ENCODE data around the gene TCEAL2. TPM values are rescaled to one million over a fixed set of nuclear protein-coding genes. Genes with fewer than 3 reads are reported as not detected.
A peak's percentile ranks its signal among the peaks of the same experiment; 100 is the strongest.
"Not testable (repeated sequence)": the region's sequence is repeated elsewhere in the genome, so short reads cannot be mapped to it uniquely, and the experiment has no call there.

TCEAL2 gene
- total and polyA plus RNA-seq, 4 donors: 20.5 to 124 (median 25.5) TPM

GRCh38 chrX:102138064-102138463 lies 12.6 kb downstream of the TCEAL2 start:
- ATAC-seq (ENCODE audit: low FRiP score) (no peak), DNase-seq (no peak)
- Histone ChIP-seq H3K4me1 (ENCODE audit: control insufficient read depth in 1 of 2, insufficient read depth in 2 of 2, low read length in 2 of 2) (no peaks in the 10 kb centered on the region), H3K4me3 (ENCODE audit: low read length in 2 of 2) (no peak overlapping the region), H3K27ac (ENCODE audit: low read depth in 1 of 2, low read length in 2 of 2) (no peak overlapping the region), H3K36me3 (ENCODE audit: control insufficient read depth in 1 of 2, insufficient read depth in 2 of 2, low read length in 1 of 2) (no peaks in the 10 kb centered on the region), H3K9me3 (ENCODE audit: control insufficient read depth, low read length) (no peaks in the 10 kb centered on the region), H3K27me3 (ENCODE audit: control insufficient read depth in 1 of 2, insufficient read depth in 2 of 2, low read length in 1 of 2) (no peaks in the 10 kb centered on the region)
- intact Hi-C loops (cut with DNase I): no loop called here
- WGBS, 2 donors: 26 to 44% methylated on average over 4 of the region's 4 CpGs

DNA sequence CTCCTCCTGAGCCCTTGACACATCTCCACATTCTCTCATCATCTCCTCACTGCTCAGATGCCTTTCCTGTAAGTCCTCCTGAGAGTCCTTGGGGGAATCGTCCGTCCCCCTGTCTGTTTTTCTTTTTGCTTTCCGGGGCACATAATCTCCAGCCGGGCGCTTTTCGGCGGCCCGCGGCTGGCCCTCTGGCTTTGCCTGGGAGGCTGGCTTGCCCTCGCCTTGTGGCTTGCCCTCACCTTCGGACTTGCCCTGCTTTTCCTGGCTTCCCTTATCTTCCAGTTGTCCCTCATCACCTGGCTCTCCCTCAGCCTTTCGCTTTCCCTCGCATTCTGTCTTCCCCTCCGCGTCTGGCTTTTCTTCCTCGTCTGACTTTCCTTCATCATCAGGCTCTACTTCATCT lies 15.4 kb downstream of the TCEAL2 start:
- DNase-seq; H3K4me1 ChIP-seq (ENCODE audit: control insufficient read depth in 1 of 2, insufficient read depth in 2 of 2, low read length in 2 of 2); H3K4me3 ChIP-seq (ENCODE audit: low read length in 2 of 2); H3K27me3 ChIP-seq (ENCODE audit: control insufficient read depth in 1 of 2, insufficient read depth in 2 of 2, low read length in 1 of 2); intact Hi-C loops (cut with DNase I); H3K36me3 ChIP-seq (ENCODE audit: control insufficient read depth in 1 of 2, insufficient read depth in 2 of 2, low read length in 1 of 2); ATAC-seq (ENCODE audit: low FRiP score); H3K9me3 ChIP-seq (ENCODE audit: control insufficient read depth, low read length); H3K27ac ChIP-seq (ENCODE audit: low read depth in 1 of 2, low read length in 2 of 2): not testable (repeated sequence)
- WGBS, 2 donors: 47 to 58% methylated on average over 16 of the region's 16 CpGs

DNA sequence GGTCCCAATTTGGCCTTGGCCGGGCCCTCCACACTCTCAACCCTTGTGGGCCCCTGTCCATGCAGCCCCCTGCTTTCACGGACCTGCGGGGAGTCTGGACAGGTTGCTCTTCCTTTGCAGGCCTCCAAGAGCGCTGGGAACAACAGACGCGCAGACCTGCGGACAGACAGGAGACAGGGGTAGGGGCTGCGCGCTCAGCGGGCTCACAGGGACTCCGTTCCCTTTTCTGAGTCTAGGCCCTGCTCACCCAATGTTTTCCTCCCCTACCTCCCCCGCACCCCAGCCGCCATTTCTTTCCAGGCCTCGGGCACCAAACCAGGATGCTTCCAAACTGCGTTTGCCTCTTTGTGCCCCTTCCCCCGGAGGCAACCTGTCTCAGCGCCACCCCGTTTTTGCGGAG lies 16.2 kb downstream of the TCEAL2 start:
- ATAC-seq (ENCODE audit: low FRiP score): peak; percentile 26
- H3K4me3 ChIP-seq (ENCODE audit: low read length in 2 of 2); H3K27me3 ChIP-seq (ENCODE audit: control insufficient read depth in 1 of 2, insufficient read depth in 2 of 2, low read length in 1 of 2); intact Hi-C loops (cut with DNase I); DNase-seq; H3K9me3 ChIP-seq (ENCODE audit: control insufficient read depth, low read length); H3K4me1 ChIP-seq (ENCODE audit: control insufficient read depth in 1 of 2, insufficient read depth in 2 of 2, low read length in 2 of 2); H3K27ac ChIP-seq (ENCODE audit: low read depth in 1 of 2, low read length in 2 of 2); H3K36me3 ChIP-seq (ENCODE audit: control insufficient read depth in 1 of 2, insufficient read depth in 2 of 2, low read length in 1 of 2): not testable (repeated sequence)
- 16 to 38% methylated on average over 16 to 19 of the region's 19 CpGs for WGBS, 2 donors

- DNase-seq; H3K4me1 ChIP-seq (ENCODE audit: control insufficient read depth in 1 of 2, insufficient read depth in 2 of 2, low read length in 2 of 2); H3K27ac ChIP-seq (ENCODE audit: low read depth in 1 of 2, low read length in 2 of 2); H3K36me3 ChIP-seq (ENCODE audit: control insufficient read depth in 1 of 2, insufficient read depth in 2 of 2, low read length in 1 of 2); H3K4me3 ChIP-seq (ENCODE audit: low read length in 2 of 2); H3K9me3 ChIP-seq (ENCODE audit: control insufficient read depth, low read length); H3K27me3 ChIP-seq (ENCODE audit: control insufficient read depth in 1 of 2, insufficient read depth in 2 of 2, low read length in 1 of 2); intact Hi-C loops (cut with DNase I): not testable (repeated sequence)
- WGBS, 2 donors: 2 to 20% methylated on average over 6 to 25 of the region's 31 CpGs
- ATAC-seq (ENCODE audit: low FRiP score): peak; percentile 38
Observed at GRCh38 chrX:102142274-102142673, 16.8 kb downstream of the TCEAL2 start, which contains the start of gene TCEAL6. TSS of gene TCEAL6 (minus strand) at chrX:102142481.

DNA sequence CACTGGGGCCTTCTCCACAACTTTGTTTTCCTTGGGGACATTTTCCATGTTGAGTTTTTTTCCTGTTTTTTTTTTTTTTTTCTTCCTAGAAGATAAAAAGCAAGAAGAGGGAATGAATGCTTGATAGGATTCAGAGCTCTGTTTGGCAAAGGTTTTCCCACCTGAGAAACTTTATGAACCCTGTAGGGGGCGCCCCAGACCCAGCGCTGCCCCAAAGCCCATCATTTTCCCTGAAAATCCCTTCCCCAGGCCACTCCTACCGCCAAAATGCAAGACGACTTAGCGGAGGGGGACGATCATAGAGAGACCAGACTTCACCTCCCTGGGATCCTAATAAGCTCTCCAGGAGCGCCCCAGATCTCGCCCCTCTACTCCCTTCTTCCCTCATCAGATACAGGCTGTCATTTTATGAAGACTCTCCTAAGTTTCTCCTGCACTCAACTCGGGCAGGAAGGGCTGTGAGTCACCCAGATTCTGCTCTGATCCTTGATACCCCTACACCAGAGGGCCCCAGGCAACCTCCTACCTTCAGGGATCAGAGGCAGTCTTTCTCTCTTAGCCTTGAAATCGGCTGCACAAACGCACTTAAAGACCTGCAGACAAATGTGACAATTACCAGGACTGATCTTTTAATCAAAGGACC lies 28.9 kb downstream of the TCEAL2 start:
- Histone ChIP-seq H3K9me3 (ENCODE audit: control insufficient read depth, low read length) (no peaks in the 10 kb centered on the region), H3K36me3 (ENCODE audit: control insufficient read depth in 1 of 2, insufficient read depth in 2 of 2, low read length in 1 of 2) (no peaks in the 10 kb centered on the region), H3K27ac (ENCODE audit: low read depth in 1 of 2, low read length in 2 of 2) (no peak overlapping the region), H3K4me3 (ENCODE audit: low read length in 2 of 2) (no peak overlapping the region), H3K27me3 (ENCODE audit: control insufficient read depth in 1 of 2, insufficient read depth in 2 of 2, low read length in 1 of 2) (no peaks in the 10 kb centered on the region), H3K4me1 (ENCODE audit: control insufficient read depth in 1 of 2, insufficient read depth in 2 of 2, low read length in 2 of 2) (no peaks in the 10 kb centered on the region)
- ATAC-seq (ENCODE audit: low FRiP score): no peak
- no peak for DNase-seq
- intact Hi-C loops (cut with DNase I): loop anchor here in 1 of 2 donors (10.0 kb wide), 1 partner anchor 360 kb away; the partner anchor contains the start of gene TMSB15A
- 9 to 17% methylated on average over 11 of the region's 11 CpGs for WGBS, 2 donors

GRCh38 chrX:102154900-102155805 lies 29.7 kb downstream of the TCEAL2 start:
- intact Hi-C loops (cut with DNase I): loop anchor here in 1 of 2 donors (10.0 kb wide), 1 partner anchor 360 kb away; the partner anchor contains the start of gene TMSB15A
- DNase-seq (peak in 1 of 2 donors; percentile 72), ATAC-seq (ENCODE audit: low FRiP score) (peak; percentile 58)
- Histone ChIP-seq H3K4me3 (ENCODE audit: low read length in 2 of 2) (peak overlapping the region; percentile 24 to 65), H3K36me3 (ENCODE audit: control insufficient read depth in 1 of 2, insufficient read depth in 2 of 2, low read length in 1 of 2) (no peaks in the 10 kb centered on the region), H3K27ac (ENCODE audit: low read depth in 1 of 2, low read length in 2 of 2) (peak overlapping the region in 1 of 2 donors; percentile 31), H3K27me3 (ENCODE audit: control insufficient read depth in 1 of 2, insufficient read depth in 2 of 2, low read length in 1 of 2) (no peaks in the 10 kb centered on the region), H3K4me1 (ENCODE audit: control insufficient read depth in 1 of 2, insufficient read depth in 2 of 2, low read length in 2 of 2) (no peaks in the 10 kb centered on the region), H3K9me3 (ENCODE audit: control insufficient read depth, low read length) (no peaks in the 10 kb centered on the region)
- WGBS, 2 donors: 4 to 39% methylated on average over 32 of the region's 32 CpGs

- H3K9me3 ChIP-seq (ENCODE audit: control insufficient read depth, low read length): no peaks in the 10 kb centered on the region
- peak; percentile 91 for ATAC-seq (ENCODE audit: low FRiP score)
- H3K27ac ChIP-seq (ENCODE audit: low read depth in 1 of 2, low read length in 2 of 2): peak within 1 kb of the TSS in 1 of 2 donors; percentile 31
- 0 to 36% methylated on average over 15 of the region's 15 CpGs for WGBS, 2 donors
- peak; percentile 69 to 83 for DNase-seq
- H3K36me3 ChIP-seq (ENCODE audit: control insufficient read depth in 1 of 2, insufficient read depth in 2 of 2, low read length in 1 of 2): no peaks in the 10 kb centered on the region
- peak within 1 kb of the TSS; percentile 24 to 65 for H3K4me3 ChIP-seq (ENCODE audit: low read length in 2 of 2)
- H3K27me3 ChIP-seq (ENCODE audit: control insufficient read depth in 1 of 2, insufficient read depth in 2 of 2, low read length in 1 of 2): no peaks in the 10 kb centered on the region
- intact Hi-C loops (cut with DNase I): loop anchor here in 1 of 2 donors (10.0 kb wide), 1 partner anchor 359 kb away; the partner anchor contains the start of gene TMSB15A
- H3K4me1 ChIP-seq (ENCODE audit: control insufficient read depth in 1 of 2, insufficient read depth in 2 of 2, low read length in 2 of 2): no peaks in the 10 kb centered on the region
Observed at GRCh38 chrX:102155806-102156179, 30.3 kb downstream of the TCEAL2 start, which contains the start of gene BEX5. TSS of gene BEX5 (minus strand) at chrX:102155977. CDS start at chrX:102154265, 1,712 bp downstream.
